Small intestine (tissue), 7 donors: ENCODE results near the gene VWC2. TPM values are rescaled to one million over a fixed set of nuclear protein-coding genes. Genes with fewer than 3 reads are reported as not detected.

ENCODE experiments used
- DNase-seq, 2 donors: peaks; one replicate each; pipeline versions ENCODE4 v3.0.0 to v3.0.0-alpha.2; 2013
- FAIRE-seq: peaks from 2 replicates; lab custom pipeline; 2012; peaks lifted over from hg19 to GRCh38; lab: Jason Lieb, UNC
- H3K27ac ChIP-seq, 3 donors: one replicate each; pipeline ENCODE4 v1.5.1; 2013; ENCODE audit warnings: low read length in 2 of 3, mild to moderate bottlenecking in 2 of 3, control low read depth in 1 of 3, inconsistent platforms in 1 of 3, low read depth in 1 of 3, moderate library complexity in 1 of 3
- H3K27me3 ChIP-seq, 3 donors: one replicate each; pipeline ENCODE4 v1.6.1; 2013; ENCODE audit warnings: low read length in 3 of 3, inconsistent platforms in 1 of 3; ENCODE audit not compliant: control insufficient read depth in 3 of 3, insufficient read depth in 3 of 3
- H3K36me3 ChIP-seq, 3 donors: one replicate each; pipeline ENCODE4 v1.6.1; 2013; ENCODE audit warnings: low read length in 3 of 3, inconsistent platforms in 1 of 3, low read depth in 1 of 3, mild to moderate bottlenecking in 1 of 3, moderate library complexity in 1 of 3; ENCODE audit not compliant: control insufficient read depth in 3 of 3, insufficient read depth in 2 of 3
- H3K4me1 ChIP-seq, 3 donors: one replicate each; pipeline ENCODE4 v1.6.1; 2013; ENCODE audit warnings: low read length in 2 of 3, inconsistent platforms in 1 of 3, low read depth in 1 of 3, mild to moderate bottlenecking in 1 of 3, moderate library complexity in 1 of 3; ENCODE audit not compliant: control insufficient read depth in 3 of 3, insufficient read depth in 2 of 3
- H3K4me3 ChIP-seq, 3 donors: one replicate each; pipeline ENCODE4 v1.5.1; 2013; ENCODE audit warnings: low read length in 3 of 3, control low read depth in 1 of 3, inconsistent platforms in 1 of 3, low read depth in 1 of 3, mild to moderate bottlenecking in 1 of 3, moderate library complexity in 1 of 3
- H3K9me3 ChIP-seq, 2 donors: one replicate each; pipeline ENCODE4 v1.6.1; 2013; ENCODE audit warnings: low read depth in 1 of 2, low read length in 1 of 2; ENCODE audit not compliant: control insufficient read depth in 2 of 2, insufficient read depth in 1 of 2
- WGBS, 3 donors: extraction: QIAGEN DNeasy Blood & Tissue Kit; methylation state at CpG; one replicate each; pipeline ENCODE4 v1.1.7; 2013; 5-methylcytosine and 5-hydroxymethylcytosine counted together
- polyA plus RNA-seq, 4 donors: library from polyadenylated mRNA; stranded (reverse) in 3 of 4; unstranded in 1 of 4; fragments of 200-250 nt in 3 of 4; fragments of 120-200 nt in 1 of 4; gene quantifications; one replicate each; pipeline versions ENCODE4 v1.2.1 to v1.2.3, GENCODE V29; 2013
- donor health status: healthy with polysubstance abuse.
- donor health status: control.
- donor health status: control.
- donor health status: Bipolar disorder and iron deficiency.
- donor health status: healthy.

VWC2 gene
- polyA plus RNA-seq, 4 donors, result 0.10 to 0.89 TPM; not detected in 2

DNA sequence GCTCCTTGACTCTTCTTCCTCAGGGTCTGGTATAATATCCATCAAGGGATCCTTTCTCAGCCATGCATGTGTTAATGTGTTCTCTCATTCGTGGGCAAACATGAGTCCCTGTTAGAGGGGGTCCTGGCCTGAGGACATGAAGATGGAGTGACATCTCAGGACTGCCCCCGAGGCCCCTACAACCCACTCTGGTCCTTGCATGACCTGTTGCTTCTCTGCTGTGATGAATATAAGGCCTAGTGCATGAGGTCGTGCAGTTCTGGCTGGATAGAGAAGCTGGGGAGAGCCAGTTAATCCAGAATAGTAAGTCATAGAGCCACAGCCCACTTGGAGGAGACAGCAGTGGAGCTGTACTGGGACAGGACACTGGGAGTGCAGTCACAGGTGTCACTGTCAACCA is 4.6 kb upstream of the VWC2 start:
- no peaks in the 10 kb centered on the region for H3K9me3 ChIP-seq
- no peaks in the 10 kb centered on the region for H3K36me3 ChIP-seq
- peaks cover 2 to 32% (median 7%) of the 10 kb centered on the region in 3 donors for H3K27me3 ChIP-seq
- H3K4me1 ChIP-seq, result no peaks in the 10 kb centered on the region
- no peak overlapping the region for H3K4me3 ChIP-seq
- 34 to 65% (median 41%) methylated on average over 3 of the region's 3 CpGs for WGBS, 3 donors
- DNase-seq (no peak), FAIRE-seq (no peak)
- H3K27ac ChIP-seq, result no peak overlapping the region

- no peaks in the 10 kb centered on the region for H3K36me3 ChIP-seq
- FAIRE-seq (no peak), DNase-seq (no peak)
- H3K4me3 ChIP-seq, result no peak overlapping the region
- no peak overlapping the region for H3K27ac ChIP-seq
- H3K9me3 ChIP-seq, result no peaks in the 10 kb centered on the region
- peaks cover 6 to 36% (median 13%) of the 10 kb centered on the region in 3 donors for H3K27me3 ChIP-seq
- H3K4me1 ChIP-seq, result no peaks in the 10 kb centered on the region
Observed at GRCh38 chr7:49769285-49769857, 4.1 kb upstream of the VWC2 start.

- H3K27ac ChIP-seq, result no peak overlapping the region
- FAIRE-seq (no peak), DNase-seq (no peak)
- peaks cover 7 to 42% (median 17%) of the 10 kb centered on the region in 3 donors for H3K27me3 ChIP-seq
- H3K9me3 ChIP-seq, result no peaks in the 10 kb centered on the region
- no peaks in the 10 kb centered on the region for H3K4me1 ChIP-seq
- H3K4me3 ChIP-seq, result no peak overlapping the region
- H3K36me3 ChIP-seq, result no peaks in the 10 kb centered on the region
- WGBS, 3 donors, result 80 to 86% (median 81%) methylated on average over 4 of the region's 4 CpGs
Observed at GRCh38 chr7:49770838-49771237, 2.6 kb upstream of the VWC2 start.

DNA sequence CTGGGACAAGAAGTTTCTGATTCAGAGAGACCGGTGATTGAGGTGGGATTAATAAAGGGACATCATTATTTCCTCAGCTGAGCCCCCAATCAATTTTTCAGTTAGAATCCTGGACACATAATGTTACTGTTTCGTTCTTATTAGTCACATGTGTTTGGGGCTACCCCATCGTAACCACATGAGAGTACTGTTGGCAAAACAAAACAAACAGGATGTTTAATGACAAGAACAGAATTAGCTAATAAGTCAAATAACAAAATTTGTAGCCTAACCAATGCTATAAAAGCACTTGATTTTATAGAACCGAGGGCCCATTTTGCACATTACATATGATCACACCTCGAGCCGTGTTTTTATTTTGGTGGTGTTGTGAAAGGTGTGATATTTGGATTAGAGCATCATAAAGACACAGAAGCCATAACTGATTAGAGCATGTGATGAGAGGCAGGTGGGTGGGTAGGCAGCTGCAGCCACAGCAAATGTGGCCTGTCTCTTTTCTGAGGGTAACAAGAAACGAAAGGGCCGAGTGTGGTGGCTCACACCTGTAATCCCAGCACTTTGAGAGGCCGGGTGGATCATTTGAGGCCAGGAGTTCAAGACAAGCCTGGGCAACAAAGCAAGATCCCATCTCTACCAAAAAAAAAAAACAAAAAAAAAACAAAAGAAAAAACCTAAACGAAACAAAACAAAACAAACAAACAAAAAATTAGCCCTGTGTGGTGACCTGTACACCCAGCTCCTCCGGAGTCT is 1.8 kb upstream of the VWC2 start:
- Histone ChIP-seq H3K4me3 (no peak overlapping the region), H3K36me3 (no peaks in the 10 kb centered on the region), H3K4me1 (no peaks in the 10 kb centered on the region), H3K27ac (no peak overlapping the region), H3K27me3 (peaks cover 7 to 49% (median 17%) of the 10 kb centered on the region in 3 donors), H3K9me3 (no peaks in the 10 kb centered on the region)
- FAIRE-seq (no peak), DNase-seq (no peak)
- WGBS, 3 donors, result 71 to 83% (median 81%) methylated on average over 11 of the region's 11 CpGs

GRCh38 chr7:49772916-49773217 is 571 bp upstream of the VWC2 start:
- Histone ChIP-seq H3K27ac (no peak overlapping the region), H3K9me3 (no peaks in the 10 kb centered on the region), H3K4me1 (no peaks in the 10 kb centered on the region), H3K4me3 (peak overlapping the region in 1 of 3 donors; percentile 28), H3K36me3 (no peaks in the 10 kb centered on the region), H3K27me3 (peaks cover 7 to 60% (median 17%) of the 10 kb centered on the region in 3 donors)
- FAIRE-seq (no peak), DNase-seq (no peak)
- 5 to 6% (median 6%) methylated on average over 11 of the region's 11 CpGs for WGBS, 3 donors

DNA sequence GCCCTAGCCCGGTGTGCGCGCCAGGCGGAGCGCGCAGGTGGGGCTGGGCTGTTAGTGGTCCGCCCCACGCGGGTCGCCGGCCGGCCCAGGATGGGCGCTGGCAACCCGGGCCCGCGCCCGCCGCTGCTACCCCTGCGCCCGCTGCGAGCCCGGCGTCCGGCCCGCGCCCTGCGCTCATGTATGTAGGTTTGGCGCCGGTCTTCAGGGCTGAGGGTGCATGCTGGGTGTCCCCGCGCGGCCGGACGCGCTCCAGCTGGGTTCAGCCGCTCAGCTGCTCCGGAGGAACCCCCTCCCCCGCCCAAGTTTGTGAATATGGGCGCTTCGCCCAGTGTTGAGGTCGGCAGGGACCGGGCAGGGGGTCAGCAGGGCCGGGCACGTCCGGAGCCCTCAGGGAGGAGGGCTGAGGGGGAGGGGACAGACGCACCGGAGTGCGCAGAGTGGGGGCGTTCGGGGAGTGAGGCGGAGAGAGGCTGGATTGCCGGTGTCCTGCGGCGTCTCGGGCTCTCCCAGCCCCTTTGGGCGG is 559 bp downstream of the VWC2 start:
- H3K9me3 ChIP-seq, result no peaks in the 10 kb centered on the region
- no peak for FAIRE-seq
- no peaks in the 10 kb centered on the region for H3K36me3 ChIP-seq
- no peaks in the 10 kb centered on the region for H3K4me1 ChIP-seq
- H3K4me3 ChIP-seq, result peak overlapping the region in 1 of 3 donors; percentile 41
- H3K27me3 ChIP-seq, result peaks cover 7 to 57% (median 17%) of the 10 kb centered on the region in 3 donors
- DNase-seq, result no peak
- 2 to 10% (median 10%) methylated on average over 23 to 56 of the region's 56 CpGs for WGBS, 3 donors
- no peak overlapping the region for H3K27ac ChIP-seq

DNA sequence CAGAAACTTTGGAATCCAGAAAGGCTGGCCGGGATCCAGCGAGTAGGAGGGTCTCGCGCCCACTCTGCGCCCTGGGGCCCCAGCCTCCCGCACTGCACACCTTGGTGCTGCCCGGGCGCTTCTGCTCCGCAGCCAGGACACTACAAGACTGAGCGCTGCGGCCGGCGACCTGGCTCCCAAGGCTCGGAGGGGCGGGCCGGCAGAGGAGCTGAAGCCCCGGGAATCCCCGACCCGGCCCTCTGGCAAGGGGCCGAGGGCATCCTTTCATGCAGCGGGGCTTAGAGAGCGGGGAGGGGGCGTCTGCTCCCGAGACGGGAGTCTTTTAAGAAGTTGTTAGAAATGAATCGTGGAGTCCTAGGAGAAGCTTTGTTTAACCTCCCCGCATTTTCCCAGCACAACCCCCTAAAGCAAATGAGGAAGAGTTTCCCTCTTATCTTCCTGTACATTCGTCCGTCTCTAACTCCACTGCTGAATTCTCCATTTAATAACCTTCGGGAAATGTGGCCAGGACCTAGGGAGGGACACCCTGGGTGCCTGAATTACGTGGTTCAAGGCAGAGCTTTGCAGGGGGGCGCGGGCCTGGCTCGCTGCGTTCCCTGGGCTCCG is 1.1 kb downstream of the VWC2 start:
- peak overlapping the region in 1 of 3 donors; percentile 41 for H3K4me3 ChIP-seq
- no peak for FAIRE-seq
- no peaks in the 10 kb centered on the region for H3K36me3 ChIP-seq
- H3K27ac ChIP-seq, result no peak overlapping the region
- H3K9me3 ChIP-seq, result no peaks in the 10 kb centered on the region
- WGBS, 3 donors, result 2 to 7% (median 5%) methylated on average over 36 of the region's 36 CpGs
- H3K27me3 ChIP-seq, result peaks cover 7 to 57% (median 17%) of the 10 kb centered on the region in 3 donors
- H3K4me1 ChIP-seq, result no peaks in the 10 kb centered on the region
- peak in 1 of 2 donors; percentile 24 for DNase-seq

- DNase-seq, result peak in 1 of 2 donors; percentile 17
- peaks cover 7 to 57% (median 17%) of the 10 kb centered on the region in 3 donors for H3K27me3 ChIP-seq
- 2 to 12% (median 9%) methylated on average over 50 to 106 of the region's 106 CpGs for WGBS, 3 donors
Observed at GRCh38 chr7:49775065-49775948, 1.9 kb downstream of the VWC2 start.

More at GRCh38 chr7:49775065-49775948, 1.9 kb downstream of the VWC2 start:
- FAIRE-seq, result no peak
- Histone ChIP-seq H3K4me1 (no peaks in the 10 kb centered on the region), H3K4me3 (peak overlapping the region in 2 of 3 donors; percentile 4 to 41), H3K9me3 (no peaks in the 10 kb centered on the region), H3K27ac (no peak overlapping the region), H3K36me3 (no peaks in the 10 kb centered on the region)
